Tongue (tissue), 2 donors: ENCODE data around the gene UNC119. TPM values are rescaled to one million over a fixed set of nuclear protein-coding genes. Genes with fewer than 3 reads are reported as not detected.

Experiments used
- DNase-seq: peaks from one replicate; pipeline ENCODE4 v3.0.0-alpha.2; 2015
- total RNA-seq: library from RNA; depleted of rRNA; stranded (reverse); fragments of >200 nt; gene quantifications from one replicate; pipeline ENCODE4 v1.2.3, GENCODE V29; 2014

UNC119 gene
- total RNA-seq, 1 donor from 2014 or later, result 15.1 TPM

- no peak for DNase-seq
These were observed 53.6 kb downstream of the UNC119 start for GRCh38 chr17:28498652-28499363.

- DNase-seq, result peak; percentile 19
These were observed 54.5 kb downstream of the UNC119 start for GRCh38 chr17:28497931-28498330.

Other genes starting within 250 kb of the UNC119 start
- gene TMEM97, start 233.4 kb downstream of the UNC119 start, total RNA-seq, result 12.1 TPM
- gene IFT20, start 217.2 kb downstream of the UNC119 start, total RNA-seq, result 34.6 TPM
- gene TNFAIP1, start 216.9 kb downstream of the UNC119 start, total RNA-seq, result 26.6 TPM
- 49.7 TPM for gene POLDIP2, start 195.1 kb downstream of the UNC119 start, total RNA-seq
- not detected for gene SEBOX, start 187.4 kb downstream of the UNC119 start, total RNA-seq
- gene VTN, start 182.3 kb downstream of the UNC119 start, total RNA-seq, result 1.0 TPM
- 11.4 TPM for gene SARM1, start 180.9 kb downstream of the UNC119 start, total RNA-seq
- gene SLC46A1, start 146.4 kb downstream of the UNC119 start, total RNA-seq, result 6.5 TPM
- gene SLC13A2, start 79.0 kb downstream of the UNC119 start, total RNA-seq, result 1.1 TPM
- gene FOXN1, start 46.3 kb downstream of the UNC119 start, total RNA-seq, result 0.21 TPM
- gene PIGS, start 18.9 kb upstream of the UNC119 start, total RNA-seq, result 52.4 TPM
- 10.7 TPM for gene ALDOC, start 24.3 kb upstream of the UNC119 start, total RNA-seq
- 12.0 TPM for gene SPAG5, start 46.4 kb upstream of the UNC119 start, total RNA-seq
- gene RSKR, start 61.6 kb upstream of the UNC119 start, total RNA-seq, result 6.9 TPM
- gene BLTP2, start 92.5 kb upstream of the UNC119 start, total RNA-seq, result 104 TPM
- gene SDF2, start 109.3 kb upstream of the UNC119 start, total RNA-seq, result 41.4 TPM
- 51.7 TPM for gene SUPT6H, start 109.6 kb upstream of the UNC119 start, total RNA-seq
- gene PROCA1, start 159.3 kb upstream of the UNC119 start, total RNA-seq, result 0.21 TPM
- 78.9 TPM for gene RAB34, start 165.2 kb upstream of the UNC119 start, total RNA-seq
- gene RPL23A, start 167.4 kb upstream of the UNC119 start, total RNA-seq, result 554 TPM
- gene TLCD1, start 173.6 kb upstream of the UNC119 start, total RNA-seq, result not detected
- gene NEK8, start 176.2 kb upstream of the UNC119 start, total RNA-seq, result 4.1 TPM
- gene TRAF4, start 191.4 kb upstream of the UNC119 start, total RNA-seq, result 18.6 TPM